Panc1 (cell line): ENCODE measurements around the gene CASP2. TPM values are rescaled to one million over a fixed set of nuclear protein-coding genes. Genes with fewer than 3 reads are reported as not detected.
"Not testable (repeated sequence)": the region's sequence is repeated elsewhere in the genome, so short reads cannot be mapped to it uniquely, and the experiment has no call there.

Source experiments
- ATAC-seq: fragments of 200-7000 bp; cut with Tn5 transposase; 2 replicates; pipeline ENCODE4 v1.9.1; 2020; ENCODE audit warnings: mild to moderate bottlenecking, moderate library complexity
- BruUV-seq: library from RNA; stranded (reverse); fragments of 400-500 nt; replicated peaks from 2 replicates; lab custom pipeline; 2021; lab: Mats Ljungman, UMichigan
- CTCF ChIA-PET: fragments of 300-600 bp; sonication (Branson Sonifier 250); formaldehyde crosslinking; loops from one replicate; lab custom pipeline; 2022; ENCODE audit warnings: antibody characterized with exemption; lab: Charles Lee
- POLR2A ChIA-PET: fragments of 300-600 bp; sonication (Branson Sonifier 250); formaldehyde crosslinking; loops from one replicate; lab custom pipeline; 2022; ENCODE audit warnings: antibody characterized with exemption; lab: Charles Lee
- DNase-seq: peaks from one replicate; pipeline ENCODE4 v3.0.0-alpha.2; 2010; ENCODE audit warnings: low read depth, low spot score
- H3K27ac ChIP-seq: 2 replicates; pipeline ENCODE4 v1.5.1; 2011; ENCODE audit warnings: mild to moderate bottlenecking, low read length, inconsistent platforms
- H3K27me3 ChIP-seq: fragments of 200-500 bp; sonication (Bioruptor generic); 2 replicates; pipeline ENCODE4 v1.6.0; 2014; ENCODE audit warnings: low read length, inconsistent platforms; ENCODE audit not compliant: control insufficient read depth, insufficient read depth
- H3K36me3 ChIP-seq: fragments of 200-500 bp; sonication (Bioruptor generic); 2 replicates; pipeline ENCODE4 v1.5.1; 2014; ENCODE audit warnings: inconsistent platforms, mild to moderate bottlenecking, low read length, moderate library complexity; ENCODE audit not compliant: control insufficient read depth, insufficient read depth
- H3K4me1 ChIP-seq: 2 replicates; pipeline ENCODE4 v1.5.1; 2011; ENCODE audit warnings: inconsistent platforms, mild to moderate bottlenecking, low read length, moderate library complexity; ENCODE audit not compliant: control insufficient read depth, insufficient read depth
- H3K4me3 ChIP-seq, 2 experiments: 2 replicates each; pipeline ENCODE4 v1.5.1; 2011 to 2012; ENCODE audit warnings: low read depth in 2 of 2, low read length in 2 of 2, mild to moderate bottlenecking in 2 of 2, inconsistent platforms in 1 of 2, moderate library complexity in 1 of 2
- H3K9me3 ChIP-seq: fragments of 200-500 bp; sonication (Bioruptor generic); 2 replicates; pipeline ENCODE4 v1.5.1; 2014; ENCODE audit warnings: low read depth, mild to moderate bottlenecking, inconsistent platforms, low read length, moderate library complexity; ENCODE audit not compliant: control insufficient read depth, insufficient read depth
- POLR2AphosphoS5 ChIP-seq: IDR thresholded peaks from 2 replicates; pipeline ENCODE4 v1.6.1; 2012; ENCODE audit warnings: mild to moderate bottlenecking, low read depth, low read length, moderate library complexity
- REST ChIP-seq, 2 experiments: IDR thresholded peaks; 2 replicates each; pipeline ENCODE4 v1.6.1; 2011 to 2012; ENCODE audit warnings: low read depth in 2 of 2, control low read depth in 1 of 2, low read length in 1 of 2, mild to moderate bottlenecking in 1 of 2, moderate library complexity in 1 of 2; ENCODE audit not compliant: insufficient read depth in 1 of 2
- SIN3A ChIP-seq: IDR thresholded peaks from 2 replicates; pipeline ENCODE4 v1.6.1; 2012; ENCODE audit warnings: low read depth, mild to moderate bottlenecking, low read length, moderate library complexity, borderline replicate concordance; ENCODE audit not compliant: insufficient read depth
- TCF7L2 ChIP-seq: IDR thresholded peaks from 2 replicates; pipeline ENCODE4 v1.6.1; 2011; ENCODE audit warnings: mild to moderate bottlenecking, low read depth, low read length, inconsistent platforms
- in situ Hi-C: cut with HindIII; loops from 2 replicates; pipeline ENCODE4 v1.10.0; 2016; ENCODE audit warnings: low sequenced_read_pairs, low pct_unique_long_range_greater_than_20kb
- intact Hi-C: fragments of 100-400 bp; cut with micrococcal nuclease; formaldehyde crosslinking; loops from one replicate; pipeline ENCODE4 v1.10.0; 2022; ENCODE audit not compliant: unreplicated experiment
- total RNA-seq: library from RNA; stranded (reverse); gene quantifications from one replicate; pipeline ENCODE4 v1.2.1, GENCODE V29; 2021; ENCODE audit not compliant: unreplicated experiment
- TF ChIP-seq, protein P1 (sequence below): fragments of 450-650 bp; IDR thresholded peaks from 2 replicates; pipeline ENCODE4 v1.5.1; 2017; ENCODE audit warnings: mild to moderate bottlenecking

The CASP2 gene
- total RNA-seq, 1 experiment from 2014 or later, result 47.4 TPM

DNA sequence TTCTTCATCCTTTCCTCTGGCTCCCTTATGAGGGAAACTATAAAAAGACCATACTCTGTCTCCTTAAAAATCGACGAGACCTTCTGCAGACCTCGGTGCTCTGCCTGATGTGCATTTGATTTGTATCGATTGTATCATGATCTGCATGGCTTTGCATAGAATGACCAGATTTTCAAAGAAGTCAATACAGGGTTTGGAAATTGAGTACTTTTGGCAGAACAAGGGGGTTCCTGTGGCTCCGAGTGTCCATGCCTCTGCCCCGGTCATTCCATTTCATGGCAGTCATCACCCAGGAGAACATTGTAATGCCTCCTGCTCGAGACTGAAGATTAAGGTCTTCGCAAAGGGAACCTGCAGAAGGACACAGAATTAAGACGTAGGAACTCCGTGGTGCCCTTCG, 685 bp downstream of the CASP2 start:
- peak overlapping the region; percentile 96 for H3K27ac ChIP-seq
- peaks cover 24% of the 10 kb centered on the region for H3K4me1 ChIP-seq
- in situ Hi-C loops (no loop called here), intact Hi-C loops (no loop called here)
- ChIA-PET POLR2A (interaction anchor here (0.6 kb wide), 1 partner anchor 91 kb away, joined by 6 read pairs; no protein-coding TSS in a partner anchor), CTCF (no interaction called here)
- H3K4me3 ChIP-seq, result peak overlapping the region; percentile 97 to 98
- DNase-seq (no peak), ATAC-seq (no peak)
- no peaks in the 10 kb centered on the region for H3K27me3 ChIP-seq
- TF ChIP-seq POLR2AphosphoS5, result no peak
- no peak for TF ChIP-seq REST (IDR thresholded peaks at IDR 0.05; ENCODE audit: insufficient read depth in 1 of 2, low read depth in 2 of 2, low read length in 1 of 2)
- peaks cover 10% of the 10 kb centered on the region for H3K36me3 ChIP-seq
- BruUV-seq, result no TSS peak
- H3K9me3 ChIP-seq, result peaks cover 4% of the 10 kb centered on the region; the same call in 1 of the 2 replicates

DNA sequence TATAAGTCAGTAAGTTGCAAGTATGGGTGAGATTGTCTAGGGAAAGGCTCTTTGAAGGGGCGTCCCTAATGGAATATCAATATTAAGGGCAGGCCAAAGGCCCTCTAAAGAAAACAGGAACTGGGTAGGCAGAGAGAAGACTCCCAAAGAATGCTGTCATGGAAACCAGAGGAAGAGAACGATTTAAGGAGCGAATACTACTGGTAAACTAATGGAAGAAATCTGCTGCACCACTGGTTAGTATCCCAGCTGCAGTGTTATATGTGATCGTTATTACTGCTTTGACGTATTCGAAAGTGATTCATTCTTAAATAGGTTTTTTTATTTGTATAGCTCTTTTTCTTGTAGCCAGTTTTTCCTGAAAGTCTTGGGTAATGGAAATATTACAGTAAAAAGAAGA, 1.3 kb downstream of the CASP2 start:
- Histone ChIP-seq H3K4me3 (peak overlapping the region; percentile 97 to 98), H3K36me3 (peaks cover 16% of the 10 kb centered on the region), H3K27ac (peak overlapping the region; percentile 96), H3K27me3 (no peaks in the 10 kb centered on the region), H3K4me1 (peaks cover 21% of the 10 kb centered on the region), H3K9me3 (peaks cover 4% of the 10 kb centered on the region; the same call in 1 of the 2 replicates)
- ATAC-seq (no peak), DNase-seq (no peak)
- ChIA-PET POLR2A (interaction anchor here (0.7 kb wide), 1 partner anchor 12 kb away, joined by 5 read pairs; no protein-coding TSS in a partner anchor), CTCF (no interaction called here)
- BruUV-seq, result no TSS peak
- in situ Hi-C loops, result no loop called here
- TF ChIP-seq, protein P1, sequence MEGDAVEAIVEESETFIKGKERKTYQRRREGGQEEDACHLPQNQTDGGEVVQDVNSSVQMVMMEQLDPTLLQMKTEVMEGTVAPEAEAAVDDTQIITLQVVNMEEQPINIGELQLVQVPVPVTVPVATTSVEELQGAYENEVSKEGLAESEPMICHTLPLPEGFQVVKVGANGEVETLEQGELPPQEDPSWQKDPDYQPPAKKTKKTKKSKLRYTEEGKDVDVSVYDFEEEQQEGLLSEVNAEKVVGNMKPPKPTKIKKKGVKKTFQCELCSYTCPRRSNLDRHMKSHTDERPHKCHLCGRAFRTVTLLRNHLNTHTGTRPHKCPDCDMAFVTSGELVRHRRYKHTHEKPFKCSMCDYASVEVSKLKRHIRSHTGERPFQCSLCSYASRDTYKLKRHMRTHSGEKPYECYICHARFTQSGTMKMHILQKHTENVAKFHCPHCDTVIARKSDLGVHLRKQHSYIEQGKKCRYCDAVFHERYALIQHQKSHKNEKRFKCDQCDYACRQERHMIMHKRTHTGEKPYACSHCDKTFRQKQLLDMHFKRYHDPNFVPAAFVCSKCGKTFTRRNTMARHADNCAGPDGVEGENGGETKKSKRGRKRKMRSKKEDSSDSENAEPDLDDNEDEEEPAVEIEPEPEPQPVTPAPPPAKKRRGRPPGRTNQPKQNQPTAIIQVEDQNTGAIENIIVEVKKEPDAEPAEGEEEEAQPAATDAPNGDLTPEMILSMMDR, result no peak
- TF ChIP-seq TCF7L2 (no peak), POLR2AphosphoS5 (no peak), REST (IDR thresholded peaks at IDR 0.05; ENCODE audit: insufficient read depth in 1 of 2, low read depth in 2 of 2, low read length in 1 of 2) (no peak), SIN3A (no peak)
- intact Hi-C loops, result no loop called here

DNA sequence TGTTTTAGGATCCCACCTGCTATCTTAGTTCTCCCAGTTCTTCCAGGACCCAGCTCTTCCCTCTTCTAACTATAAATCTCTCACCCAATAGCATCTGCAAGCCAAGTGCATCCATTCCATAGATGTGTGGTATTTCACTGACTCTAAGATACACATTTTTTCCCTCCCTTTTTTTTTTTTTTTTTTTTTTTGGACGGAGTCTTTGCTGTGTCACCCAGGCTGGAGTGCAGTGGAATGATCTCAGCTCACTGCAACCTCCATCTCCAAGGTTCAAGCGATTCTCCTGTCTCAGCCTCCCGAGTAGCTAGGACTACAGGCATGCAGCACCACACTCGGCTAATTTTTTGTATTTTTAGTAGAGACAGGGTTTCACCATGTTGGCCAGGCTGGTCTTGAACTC, 1.7 kb downstream of the CASP2 start:
- intact Hi-C loops, H3K27me3 ChIP-seq, H3K9me3 ChIP-seq, BruUV-seq, in situ Hi-C loops, ATAC-seq, DNase-seq, CTCF ChIA-PET: not testable (repeated sequence)
- Histone ChIP-seq H3K36me3 (peaks cover 18% of the 10 kb centered on the region), H3K27ac (peak overlapping the region; percentile 96; the same call in 1 of the 2 replicates), H3K4me3 (peak overlapping the region; percentile 97 to 98), H3K4me1 (peaks cover 17% of the 10 kb centered on the region)
- POLR2A ChIA-PET, result interaction anchor here (0.7 kb wide), 1 partner anchor 11 kb away, joined by 5 read pairs; no protein-coding TSS in a partner anchor
